Measurements from ENCODE around the gene MMP20. TPM values are rescaled to one million over a fixed set of nuclear protein-coding genes. Genes with fewer than 3 reads are reported as not detected.

Gene MMP20
- total RNA-seq = not detected

GRCh38 chr11:102625177-102625576, at the start of gene MMP20:
TSS of gene MMP20 (minus strand) at chr11:102625332. CDS start at chr11:102625319, 13 bp downstream.
- H3K27ac ChIP-seq = no peak within 1 kb of the TSS
- no peaks in the 10 kb centered on the region for H3K36me3 ChIP-seq
- no peak for TF ChIP-seq POLR2A (IDR thresholded peaks at IDR 0.05)
- TF ChIP-seq CTCF (IDR thresholded peaks at IDR 0.05) = no peak
- no peaks in the 10 kb centered on the region for H3K4me1 ChIP-seq
- H3K27me3 ChIP-seq = no peaks in the 10 kb centered on the region
- no peak within 1 kb of the TSS for H3K4me3 ChIP-seq
- no peaks in the 10 kb centered on the region for H3K9me3 ChIP-seq
- DNase-seq = no peak

DNA sequence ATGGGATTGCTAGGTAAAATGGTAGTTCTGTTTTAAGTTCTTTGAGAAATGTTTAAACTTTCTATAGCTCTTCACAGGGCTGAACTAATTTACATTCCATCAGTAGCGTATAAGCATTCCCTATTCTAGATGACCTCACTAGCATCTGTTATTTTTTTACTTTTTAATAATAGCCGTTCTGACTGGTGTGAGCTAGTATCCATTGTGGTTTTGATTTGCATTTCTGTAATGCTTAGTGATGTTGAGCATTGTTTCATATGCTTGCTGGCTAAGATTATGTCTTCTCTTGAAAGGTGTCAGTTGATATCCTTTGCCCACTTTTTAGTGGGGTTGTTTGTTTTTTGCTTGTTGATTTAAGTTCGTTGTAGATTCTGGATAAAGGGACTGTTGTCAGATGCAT, 44.5 kb upstream of the MMP20 start:
- TF ChIP-seq CTCF (IDR thresholded peaks at IDR 0.05) = no peak
- TF ChIP-seq POLR2A (IDR thresholded peaks at IDR 0.05) = no peak
- no peak overlapping the region for H3K27ac ChIP-seq
- no peak for DNase-seq

DNA sequence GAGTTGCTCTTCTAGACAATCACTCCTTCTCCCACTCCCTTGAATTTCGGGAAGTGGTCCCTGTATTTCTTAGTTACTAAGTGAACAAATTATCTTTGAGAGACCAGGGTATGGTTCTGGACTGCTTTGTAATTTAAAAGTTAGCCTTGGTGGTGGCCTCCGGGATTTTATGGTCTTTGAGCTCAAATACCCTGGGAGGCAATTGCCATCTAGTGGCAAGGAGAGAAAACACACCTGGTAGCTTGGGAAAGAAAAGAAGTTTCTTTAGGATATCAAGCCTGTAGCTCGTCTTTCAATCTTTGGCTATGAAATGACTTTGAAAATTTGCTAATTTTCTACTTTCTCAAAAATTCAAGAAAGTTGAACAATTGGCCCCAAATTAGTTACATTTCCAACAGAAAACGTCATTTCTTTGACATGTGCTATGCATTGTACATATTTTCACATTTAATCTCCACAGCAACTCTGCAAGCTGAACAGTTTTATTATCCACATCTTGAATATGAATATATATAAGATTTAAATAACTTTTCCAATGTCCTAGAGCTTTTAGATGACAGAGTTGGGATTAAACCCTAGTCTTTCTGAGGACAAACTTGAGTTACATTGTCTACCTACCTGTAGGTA, 41.3 kb upstream of the MMP20 start:
- Histone ChIP-seq H3K4me3 (no peak overlapping the region), H3K4me1 (no peaks in the 10 kb centered on the region), H3K27me3 (no peaks in the 10 kb centered on the region), H3K9me3 (no peaks in the 10 kb centered on the region), H3K27ac (no peak overlapping the region), H3K36me3 (no peaks in the 10 kb centered on the region)
- TF ChIP-seq CTCF (IDR thresholded peaks at IDR 0.05) (peak; percentile 38 to 95 (median 82)), POLR2A (IDR thresholded peaks at IDR 0.05) (no peak)
- peak in 1 of 3 donors; percentile 56 for DNase-seq

More for the DNA sequence above, 44.5 kb upstream of the MMP20 start:
- no peaks in the 10 kb centered on the region for H3K9me3 ChIP-seq
- no peak overlapping the region for H3K4me3 ChIP-seq
- no peaks in the 10 kb centered on the region for H3K4me1 ChIP-seq
- no peaks in the 10 kb centered on the region for H3K36me3 ChIP-seq
- no peaks in the 10 kb centered on the region for H3K27me3 ChIP-seq

- no peak for DNase-seq
- Histone ChIP-seq H3K27me3 (no peaks in the 10 kb centered on the region), H3K36me3 (no peaks in the 10 kb centered on the region), H3K4me3 (no peak overlapping the region), H3K27ac (no peak overlapping the region), H3K9me3 (no peaks in the 10 kb centered on the region), H3K4me1 (no peaks in the 10 kb centered on the region)
- peak in 3 of 6 experiments; percentile 11 to 22 (median 19) for TF ChIP-seq CTCF (IDR thresholded peaks at IDR 0.05)
- no peak for TF ChIP-seq POLR2A (IDR thresholded peaks at IDR 0.05)
Measured at GRCh38 chr11:102664001-102664752, 39.0 kb upstream of the MMP20 start.

DNA sequence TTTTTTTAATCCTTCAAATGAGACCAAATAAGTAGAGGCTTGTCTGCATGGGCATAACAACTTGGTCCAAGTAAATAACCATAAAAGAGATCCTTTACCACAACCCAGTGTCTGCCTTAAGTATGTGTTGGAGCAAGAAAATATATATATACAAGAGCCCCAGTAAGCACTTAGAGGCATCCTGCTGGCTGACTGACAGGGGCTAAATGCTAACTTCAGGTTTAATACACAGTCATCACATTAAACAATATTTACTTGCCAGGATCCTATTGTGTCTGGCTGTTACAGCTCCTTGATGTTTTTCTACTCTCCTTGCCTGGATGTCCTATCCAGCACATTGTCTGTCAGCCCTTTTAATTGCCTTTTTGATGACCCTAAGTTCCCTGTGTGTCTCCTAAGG, 37.5 kb upstream of the MMP20 start:
- no peaks in the 10 kb centered on the region for H3K4me1 ChIP-seq
- no peak for DNase-seq
- H3K36me3 ChIP-seq = no peaks in the 10 kb centered on the region
- H3K27me3 ChIP-seq = no peaks in the 10 kb centered on the region
- no peak overlapping the region for H3K4me3 ChIP-seq
- no peaks in the 10 kb centered on the region for H3K9me3 ChIP-seq
- H3K27ac ChIP-seq = no peak overlapping the region
- TF ChIP-seq CTCF (IDR thresholded peaks at IDR 0.05) (no peak), POLR2A (IDR thresholded peaks at IDR 0.05) (no peak)
